ENCODE results near the gene PTBP1. TPM values are rescaled to one million over a fixed set of nuclear protein-coding genes. Genes with fewer than 3 reads are reported as not detected.

The PTBP1 gene
- total and polyA plus RNA-seq, 4 donors, result 72.9 to 147 (median 87.3) TPM

DNA sequence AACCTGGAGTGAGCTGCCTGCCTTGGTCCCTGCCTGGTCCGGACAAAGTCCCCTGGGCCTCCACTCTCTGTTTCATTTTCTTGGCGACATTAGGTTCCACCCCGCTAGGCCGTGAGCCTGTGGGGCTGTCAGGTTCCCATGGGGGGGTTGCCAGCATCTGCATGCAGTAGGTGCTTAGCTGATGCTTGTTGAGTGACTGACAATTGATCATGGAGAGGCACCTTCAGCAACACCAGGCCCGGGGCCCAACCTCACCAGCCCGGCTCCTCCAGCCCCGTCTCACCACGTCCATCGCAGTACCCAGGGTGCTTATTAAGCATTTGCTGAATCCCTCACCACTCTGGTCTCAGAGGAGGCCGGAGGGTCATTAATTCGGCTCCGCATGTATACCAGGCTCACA is 33.0 kb upstream of the PTBP1 start:
- no peaks in the 10 kb centered on the region for H3K36me3 ChIP-seq (ENCODE audit: control insufficient read depth in 4 of 4, insufficient read depth in 3 of 4, low read depth in 1 of 4, low read length in 3 of 4)
- TF ChIP-seq SP1 (IDR thresholded peaks at IDR 0.05) (no peak), HNF4A (conservative IDR thresholded peaks at IDR 0.05) (no peak), RAD21 (IDR thresholded peaks at IDR 0.05) (no peak), JUND (IDR thresholded peaks at IDR 0.05) (no peak), FOXA1 (IDR thresholded peaks at IDR 0.05) (no peak), YY1 (IDR thresholded peaks at IDR 0.05) (no peak), EGR1 (IDR thresholded peaks at IDR 0.05; ENCODE audit: low read depth in 2 of 2) (no peak), GABPA (IDR thresholded peaks at IDR 0.05 in 1 of 2, conservative IDR thresholded peaks at IDR 0.05 in 1 of 2) (no peak), RXRA (IDR thresholded peaks at IDR 0.05) (no peak), HNF4G (IDR thresholded peaks at IDR 0.05) (no peak), FOXA2 (IDR thresholded peaks at IDR 0.05) (no peak), NR2F2 (IDR thresholded peaks at IDR 0.05) (no peak), TAF1 (conservative IDR thresholded peaks at IDR 0.05) (no peak)
- TF ChIP-seq, protein P1, sequence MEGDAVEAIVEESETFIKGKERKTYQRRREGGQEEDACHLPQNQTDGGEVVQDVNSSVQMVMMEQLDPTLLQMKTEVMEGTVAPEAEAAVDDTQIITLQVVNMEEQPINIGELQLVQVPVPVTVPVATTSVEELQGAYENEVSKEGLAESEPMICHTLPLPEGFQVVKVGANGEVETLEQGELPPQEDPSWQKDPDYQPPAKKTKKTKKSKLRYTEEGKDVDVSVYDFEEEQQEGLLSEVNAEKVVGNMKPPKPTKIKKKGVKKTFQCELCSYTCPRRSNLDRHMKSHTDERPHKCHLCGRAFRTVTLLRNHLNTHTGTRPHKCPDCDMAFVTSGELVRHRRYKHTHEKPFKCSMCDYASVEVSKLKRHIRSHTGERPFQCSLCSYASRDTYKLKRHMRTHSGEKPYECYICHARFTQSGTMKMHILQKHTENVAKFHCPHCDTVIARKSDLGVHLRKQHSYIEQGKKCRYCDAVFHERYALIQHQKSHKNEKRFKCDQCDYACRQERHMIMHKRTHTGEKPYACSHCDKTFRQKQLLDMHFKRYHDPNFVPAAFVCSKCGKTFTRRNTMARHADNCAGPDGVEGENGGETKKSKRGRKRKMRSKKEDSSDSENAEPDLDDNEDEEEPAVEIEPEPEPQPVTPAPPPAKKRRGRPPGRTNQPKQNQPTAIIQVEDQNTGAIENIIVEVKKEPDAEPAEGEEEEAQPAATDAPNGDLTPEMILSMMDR (IDR thresholded peaks at IDR 0.05; ENCODE audit: low read depth, low read length, missing input control), result no peak
- TF ChIP-seq, protein P2, sequence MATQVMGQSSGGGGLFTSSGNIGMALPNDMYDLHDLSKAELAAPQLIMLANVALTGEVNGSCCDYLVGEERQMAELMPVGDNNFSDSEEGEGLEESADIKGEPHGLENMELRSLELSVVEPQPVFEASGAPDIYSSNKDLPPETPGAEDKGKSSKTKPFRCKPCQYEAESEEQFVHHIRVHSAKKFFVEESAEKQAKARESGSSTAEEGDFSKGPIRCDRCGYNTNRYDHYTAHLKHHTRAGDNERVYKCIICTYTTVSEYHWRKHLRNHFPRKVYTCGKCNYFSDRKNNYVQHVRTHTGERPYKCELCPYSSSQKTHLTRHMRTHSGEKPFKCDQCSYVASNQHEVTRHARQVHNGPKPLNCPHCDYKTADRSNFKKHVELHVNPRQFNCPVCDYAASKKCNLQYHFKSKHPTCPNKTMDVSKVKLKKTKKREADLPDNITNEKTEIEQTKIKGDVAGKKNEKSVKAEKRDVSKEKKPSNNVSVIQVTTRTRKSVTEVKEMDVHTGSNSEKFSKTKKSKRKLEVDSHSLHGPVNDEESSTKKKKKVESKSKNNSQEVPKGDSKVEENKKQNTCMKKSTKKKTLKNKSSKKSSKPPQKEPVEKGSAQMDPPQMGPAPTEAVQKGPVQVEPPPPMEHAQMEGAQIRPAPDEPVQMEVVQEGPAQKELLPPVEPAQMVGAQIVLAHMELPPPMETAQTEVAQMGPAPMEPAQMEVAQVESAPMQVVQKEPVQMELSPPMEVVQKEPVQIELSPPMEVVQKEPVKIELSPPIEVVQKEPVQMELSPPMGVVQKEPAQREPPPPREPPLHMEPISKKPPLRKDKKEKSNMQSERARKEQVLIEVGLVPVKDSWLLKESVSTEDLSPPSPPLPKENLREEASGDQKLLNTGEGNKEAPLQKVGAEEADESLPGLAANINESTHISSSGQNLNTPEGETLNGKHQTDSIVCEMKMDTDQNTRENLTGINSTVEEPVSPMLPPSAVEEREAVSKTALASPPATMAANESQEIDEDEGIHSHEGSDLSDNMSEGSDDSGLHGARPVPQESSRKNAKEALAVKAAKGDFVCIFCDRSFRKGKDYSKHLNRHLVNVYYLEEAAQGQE (IDR thresholded peaks at IDR 0.05), result no peak
- TF ChIP-seq, protein P3, sequence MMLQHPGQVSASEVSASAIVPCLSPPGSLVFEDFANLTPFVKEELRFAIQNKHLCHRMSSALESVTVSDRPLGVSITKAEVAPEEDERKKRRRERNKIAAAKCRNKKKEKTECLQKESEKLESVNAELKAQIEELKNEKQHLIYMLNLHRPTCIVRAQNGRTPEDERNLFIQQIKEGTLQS (IDR thresholded peaks at IDR 0.05), result no peak
- TF ChIP-seq, protein P4, sequence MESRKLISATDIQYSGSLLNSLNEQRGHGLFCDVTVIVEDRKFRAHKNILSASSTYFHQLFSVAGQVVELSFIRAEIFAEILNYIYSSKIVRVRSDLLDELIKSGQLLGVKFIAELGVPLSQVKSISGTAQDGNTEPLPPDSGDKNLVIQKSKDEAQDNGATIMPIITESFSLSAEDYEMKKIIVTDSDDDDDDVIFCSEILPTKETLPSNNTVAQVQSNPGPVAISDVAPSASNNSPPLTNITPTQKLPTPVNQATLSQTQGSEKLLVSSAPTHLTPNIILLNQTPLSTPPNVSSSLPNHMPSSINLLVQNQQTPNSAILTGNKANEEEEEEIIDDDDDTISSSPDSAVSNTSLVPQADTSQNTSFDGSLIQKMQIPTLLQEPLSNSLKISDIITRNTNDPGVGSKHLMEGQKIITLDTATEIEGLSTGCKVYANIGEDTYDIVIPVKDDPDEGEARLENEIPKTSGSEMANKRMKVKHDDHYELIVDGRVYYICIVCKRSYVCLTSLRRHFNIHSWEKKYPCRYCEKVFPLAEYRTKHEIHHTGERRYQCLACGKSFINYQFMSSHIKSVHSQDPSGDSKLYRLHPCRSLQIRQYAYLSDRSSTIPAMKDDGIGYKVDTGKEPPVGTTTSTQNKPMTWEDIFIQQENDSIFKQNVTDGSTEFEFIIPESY (IDR thresholded peaks at IDR 0.05), result no peak
- TF ChIP-seq, protein P5, sequence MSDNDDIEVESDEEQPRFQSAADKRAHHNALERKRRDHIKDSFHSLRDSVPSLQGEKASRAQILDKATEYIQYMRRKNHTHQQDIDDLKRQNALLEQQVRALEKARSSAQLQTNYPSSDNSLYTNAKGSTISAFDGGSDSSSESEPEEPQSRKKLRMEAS (IDR thresholded peaks at IDR 0.05), result no peak
- H3K27me3 ChIP-seq (ENCODE audit: control insufficient read depth in 4 of 4, insufficient read depth in 4 of 4, low read length in 3 of 4), result no peaks in the 10 kb centered on the region
- no peaks in the 10 kb centered on the region for H3K4me1 ChIP-seq (ENCODE audit: control insufficient read depth in 4 of 4, insufficient read depth in 4 of 4, low read length in 3 of 4)
- H3K27ac ChIP-seq (ENCODE audit: low read depth in 1 of 2, low read length in 2 of 2), result no peak overlapping the region
- H3K9me3 ChIP-seq (ENCODE audit: control insufficient read depth in 4 of 4, low read length in 3 of 4), result no peaks in the 10 kb centered on the region
- 93% methylated on average over 12 of the region's 12 CpGs for WGBS
- no peak overlapping the region for H3K4me3 ChIP-seq (ENCODE audit: low read depth in 1 of 3, low read length in 3 of 3)
- DNase-seq (ENCODE audit: low spot score), result no peak
- no peak overlapping the region for H3K9ac ChIP-seq (ENCODE audit: low read depth in 1 of 2, low read length in 2 of 2)

Data from liver (tissue), 9 donors.